SK-N-SH treated with all-trans-retinoic acid at 6 μM for 48 hours (cell line): ENCODE results near the gene MUC5AC.

ENCODE experiments used
- ARNTL ChIP-seq: fragments of 450-650 bp; formaldehyde crosslinking; IDR thresholded peaks from 2 replicates; pipeline ENCODE4 v1.5.0; 2020; ENCODE audit warnings: low read depth, mild to moderate bottlenecking, moderate library complexity, borderline replicate concordance
- CSDC2 ChIP-seq: fragments of 250-450 bp; sonication (Bioruptor Pico); IDR thresholded peaks from 2 replicates; pipeline ENCODE4 v1.5.0; 2020; ENCODE audit warnings: mild to moderate bottlenecking, moderate library complexity
- ESRRG ChIP-seq: fragments of 250-450 bp; sonication (Bioruptor Pico); IDR thresholded peaks from 2 replicates; pipeline ENCODE4 v1.6.1; 2021; ENCODE audit warnings: mild to moderate bottlenecking
- ISL1 ChIP-seq: fragments of 250-450 bp; sonication (Bioruptor Pico); IDR thresholded peaks from 2 replicates; pipeline ENCODE4 v2.1.2; 2022; ENCODE audit warnings: mild to moderate bottlenecking, moderate library complexity
- TCF4 ChIP-seq: fragments of 250-450 bp; sonication (Bioruptor Pico); IDR thresholded peaks from 2 replicates; pipeline ENCODE4 v1.8.0; 2021; ENCODE audit warnings: mild to moderate bottlenecking, moderate library complexity, borderline replicate concordance

- TF ChIP-seq ARNTL (CRISPR knock-in tag) = no peak
- no peak for TF ChIP-seq CSDC2 (CRISPR knock-in tag)
- TF ChIP-seq ISL1 (CRISPR knock-in tag) = no peak
- no peak for TF ChIP-seq ESRRG (CRISPR knock-in tag)
- no peak for TF ChIP-seq TCF4
These were observed 65.0 kb downstream of the MUC5AC start, which contains the start of gene MUC5B for GRCh38 chr11:1222491-1223345.
